NOMO-1 (cell line): ENCODE measurements around the gene TOMM40L.
"Not testable (repeated sequence)": the region's sequence is repeated elsewhere in the genome, so short reads cannot be mapped to it uniquely, and the experiment has no call there.

Experiments
- DNase-seq, 2 experiments: peaks; one replicate each; lab custom pipeline; 2025; ENCODE audit not compliant: unreplicated experiment in 2 of 2; lab: John Stamatoyannopoulos, UW

TOMM40L gene

GRCh38 chr1:161218301-161219077 is 7.4 kb upstream of the TOMM40L start:
- no peak for DNase-seq

- DNase-seq, result no peak
Observed at GRCh38 chr1:161219078-161219892, 6.6 kb upstream of the TOMM40L start.

GRCh38 chr1:161220002-161220401 is 5.9 kb upstream of the TOMM40L start:
- no peak for DNase-seq

- no peak for DNase-seq
Observed at GRCh38 chr1:161222175-161223019, 3.5 kb upstream of the TOMM40L start.

- no peak for DNase-seq
Observed at GRCh38 chr1:161223805-161224694, 1.8 kb upstream of the TOMM40L start.

GRCh38 chr1:161224695-161225087 is 1.2 kb upstream of the TOMM40L start:
- not testable (repeated sequence) for DNase-seq

GRCh38 chr1:161225178-161225533 is 704 bp upstream of the TOMM40L start:
- no peak for DNase-seq

GRCh38 chr1:161226320-161226711 is 456 bp downstream of the TOMM40L start:
- DNase-seq, result no peak

GRCh38 chr1:161226759-161227158 is 899 bp downstream of the TOMM40L start:
- DNase-seq, result no peak

- DNase-seq, result peak; percentile 73 to 84
Observed at GRCh38 chr1:161227196-161227871, 1.5 kb downstream of the TOMM40L start.

GRCh38 chr1:161228032-161228431 is 2.2 kb downstream of the TOMM40L start:
- no peak for DNase-seq

GRCh38 chr1:161229896-161230295 is 4.0 kb downstream of the TOMM40L start:
- no peak for DNase-seq

- DNase-seq, result no peak
Observed at GRCh38 chr1:161230762-161231161, 4.9 kb downstream of the TOMM40L start.

- no peak for DNase-seq
Observed at GRCh38 chr1:161233102-161233501, 7.2 kb downstream of the TOMM40L start.

- no peak for DNase-seq
Observed at GRCh38 chr1:161235957-161236775, 10.3 kb downstream of the TOMM40L start.

GRCh38 chr1:161238039-161238473 is 12.2 kb downstream of the TOMM40L start, which contains the start of gene NR1I3:
Gene NR1I3 (minus strand): TSS chr1:161238203. CDS start chr1:161236565, 1,638 bp downstream.
- no peak for DNase-seq

- DNase-seq, result peak in 1 of 2 experiments; percentile 19
Observed at GRCh38 chr1:161241682-161242081, 15.8 kb downstream of the TOMM40L start.

- peak in 1 of 2 experiments; percentile 37 for DNase-seq
Observed at GRCh38 chr1:161242313-161242712, 16.5 kb downstream of the TOMM40L start.

- no peak for DNase-seq
Observed at GRCh38 chr1:161244888-161245287, 19.0 kb downstream of the TOMM40L start.
